Bronchial epithelial cell (primary cell): ENCODE results near the gene RNFT2. TPM values are rescaled to one million over a fixed set of nuclear protein-coding genes. Genes with fewer than 3 reads are reported as not detected.

ENCODE experiments used
- DNase-seq: peaks from one replicate; pipeline ENCODE4 v3.0.0-alpha.2; 2010; ENCODE audit warnings: low read depth
- FAIRE-seq: peaks from 2 replicates; lab custom pipeline; 2011; peaks lifted over from hg19 to GRCh38; lab: Jason Lieb, UNC
- H3K27me3 ChIP-seq: 2 replicates; pipeline ENCODE4 v1.5.1; 2011; ENCODE audit warnings: low read length; ENCODE audit not compliant: control insufficient read depth, insufficient read depth
- H3K36me3 ChIP-seq: 2 replicates; pipeline ENCODE4 v1.5.1; 2011; ENCODE audit warnings: low read length; ENCODE audit not compliant: control insufficient read depth, insufficient read depth
- H3K4me3 ChIP-seq: 2 replicates; pipeline ENCODE4 v1.5.1; 2011; ENCODE audit warnings: mild to moderate bottlenecking, low read depth, low read length, control low read depth
- total RNA-seq: library from RNA; depleted of rRNA; stranded (reverse); fragments of >200 nt; gene quantifications from 2 replicates; pipeline ENCODE4 v1.2.1, GENCODE V29; 2014
- TF ChIP-seq, protein P1 (sequence below): IDR thresholded peaks from 2 replicates; pipeline ENCODE4 v1.5.1; 2011; ENCODE audit warnings: mild to moderate bottlenecking, moderate library complexity, low read length, control low read depth, inconsistent platforms; ENCODE audit not compliant: insufficient read depth, severe bottlenecking

RNFT2 gene
- total RNA-seq, 1 donor from 2014 or later, result 0.26 TPM

DNA sequence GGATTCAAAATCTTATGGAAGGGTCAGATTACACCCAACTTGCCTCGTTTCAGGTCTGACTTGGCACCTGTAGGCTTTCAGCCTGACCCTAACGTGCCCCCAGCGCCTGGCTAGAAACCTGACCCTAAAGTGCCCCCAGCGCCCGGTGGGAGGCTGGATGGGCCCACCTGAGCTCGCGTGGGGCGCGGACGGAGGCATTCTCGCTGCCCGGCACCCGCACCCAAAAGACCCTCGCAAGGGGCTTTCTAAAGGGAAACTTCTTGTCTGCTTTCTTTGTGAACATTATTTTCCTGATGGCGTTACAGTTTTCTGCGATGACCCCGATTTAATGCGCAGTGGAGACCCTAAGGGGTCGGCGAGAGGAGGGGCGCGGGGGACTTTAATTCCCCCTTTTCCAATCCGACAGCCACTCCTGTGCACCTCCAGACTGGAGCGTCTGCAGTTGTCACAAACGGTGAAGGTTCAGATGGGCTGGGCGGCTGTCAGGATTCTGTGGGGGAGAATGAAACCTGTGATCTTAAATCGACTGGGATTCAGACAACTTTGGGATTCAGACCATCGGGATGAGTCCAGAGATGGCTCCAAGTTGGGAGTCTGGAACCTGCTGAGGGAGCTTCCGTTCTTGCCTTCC lies 143.9 kb downstream of the RNFT2 start:
- no peak for DNase-seq
- no peaks in the 10 kb centered on the region for H3K36me3 ChIP-seq
- peaks cover 20% of the 10 kb centered on the region for H3K27me3 ChIP-seq
- TF ChIP-seq, protein P1, sequence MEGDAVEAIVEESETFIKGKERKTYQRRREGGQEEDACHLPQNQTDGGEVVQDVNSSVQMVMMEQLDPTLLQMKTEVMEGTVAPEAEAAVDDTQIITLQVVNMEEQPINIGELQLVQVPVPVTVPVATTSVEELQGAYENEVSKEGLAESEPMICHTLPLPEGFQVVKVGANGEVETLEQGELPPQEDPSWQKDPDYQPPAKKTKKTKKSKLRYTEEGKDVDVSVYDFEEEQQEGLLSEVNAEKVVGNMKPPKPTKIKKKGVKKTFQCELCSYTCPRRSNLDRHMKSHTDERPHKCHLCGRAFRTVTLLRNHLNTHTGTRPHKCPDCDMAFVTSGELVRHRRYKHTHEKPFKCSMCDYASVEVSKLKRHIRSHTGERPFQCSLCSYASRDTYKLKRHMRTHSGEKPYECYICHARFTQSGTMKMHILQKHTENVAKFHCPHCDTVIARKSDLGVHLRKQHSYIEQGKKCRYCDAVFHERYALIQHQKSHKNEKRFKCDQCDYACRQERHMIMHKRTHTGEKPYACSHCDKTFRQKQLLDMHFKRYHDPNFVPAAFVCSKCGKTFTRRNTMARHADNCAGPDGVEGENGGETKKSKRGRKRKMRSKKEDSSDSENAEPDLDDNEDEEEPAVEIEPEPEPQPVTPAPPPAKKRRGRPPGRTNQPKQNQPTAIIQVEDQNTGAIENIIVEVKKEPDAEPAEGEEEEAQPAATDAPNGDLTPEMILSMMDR, result no peak
- H3K4me3 ChIP-seq, result no peak overlapping the region
- no peak for FAIRE-seq

DNA sequence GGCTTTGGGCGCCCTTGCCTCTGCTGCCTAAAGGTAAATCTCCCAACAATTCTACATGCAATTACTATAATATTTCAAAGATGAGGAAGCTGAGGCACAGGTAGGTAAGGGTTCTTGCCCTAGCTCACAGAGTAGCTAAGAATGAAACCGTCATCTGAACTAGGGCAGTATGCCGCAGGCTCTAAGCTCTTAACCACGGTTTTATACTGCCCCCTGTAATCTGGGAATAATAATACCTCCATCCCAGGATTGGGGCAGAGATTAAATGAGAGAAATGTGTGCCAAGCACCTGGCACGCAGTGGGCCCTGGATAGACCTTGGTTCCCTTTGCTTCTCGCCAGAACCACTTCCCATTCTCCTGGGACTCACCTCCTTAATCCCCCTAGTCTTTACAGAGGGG lies 144.6 kb downstream of the RNFT2 start:
- H3K27me3 ChIP-seq, result peaks cover 20% of the 10 kb centered on the region
- FAIRE-seq (no peak), DNase-seq (peak; percentile 24)
- H3K4me3 ChIP-seq, result no peak overlapping the region
- TF ChIP-seq, protein P1, result no peak
- no peaks in the 10 kb centered on the region for H3K36me3 ChIP-seq

DNA sequence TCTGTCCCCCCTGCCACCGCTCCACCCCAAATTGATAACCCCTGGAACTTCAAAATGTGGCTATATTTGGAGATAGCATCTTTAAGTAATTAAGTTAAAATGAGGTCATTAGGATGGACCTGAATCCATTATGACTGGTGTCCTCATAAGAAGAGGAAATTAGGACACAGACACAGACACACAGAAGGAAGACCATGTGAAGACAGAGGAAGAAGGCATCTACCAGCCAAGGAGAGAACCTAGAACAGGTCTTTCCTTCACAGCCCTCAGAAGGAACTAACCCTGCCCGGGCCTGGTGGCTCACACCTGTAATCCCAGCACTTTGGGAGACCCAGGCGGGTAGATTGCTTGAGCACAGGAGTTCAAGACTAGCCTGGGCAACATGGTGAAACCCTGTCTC lies 146.8 kb downstream of the RNFT2 start:
- Histone ChIP-seq H3K27me3 (peaks cover 18% of the 10 kb centered on the region), H3K36me3 (no peaks in the 10 kb centered on the region), H3K4me3 (no peak overlapping the region)
- no peak for FAIRE-seq
- no peak for DNase-seq
- TF ChIP-seq, protein P1, result no peak

DNA sequence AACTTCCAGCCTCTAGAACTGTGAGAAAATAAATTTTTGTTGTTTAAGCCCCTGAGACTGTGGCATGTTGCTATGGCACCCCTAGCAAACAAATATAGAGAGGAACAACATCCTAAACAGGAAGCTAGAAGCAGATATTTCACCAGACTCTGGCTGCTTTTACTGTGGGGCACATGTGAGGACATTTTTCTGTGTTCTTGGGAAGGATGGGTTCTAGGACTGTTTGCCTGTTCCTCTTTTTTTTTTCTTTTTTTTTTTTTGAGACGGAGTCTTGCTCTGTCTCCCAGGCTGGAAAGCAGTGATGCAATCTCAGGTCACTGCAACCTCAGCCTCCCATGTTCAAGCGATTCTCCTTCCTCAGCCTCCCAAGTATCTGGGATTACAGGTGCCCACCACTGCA lies 147.4 kb downstream of the RNFT2 start:
- Histone ChIP-seq H3K36me3 (no peaks in the 10 kb centered on the region), H3K27me3 (peaks cover 14% of the 10 kb centered on the region), H3K4me3 (no peak overlapping the region)
- DNase-seq (no peak), FAIRE-seq (no peak)
- TF ChIP-seq, protein P1, result no peak

DNA sequence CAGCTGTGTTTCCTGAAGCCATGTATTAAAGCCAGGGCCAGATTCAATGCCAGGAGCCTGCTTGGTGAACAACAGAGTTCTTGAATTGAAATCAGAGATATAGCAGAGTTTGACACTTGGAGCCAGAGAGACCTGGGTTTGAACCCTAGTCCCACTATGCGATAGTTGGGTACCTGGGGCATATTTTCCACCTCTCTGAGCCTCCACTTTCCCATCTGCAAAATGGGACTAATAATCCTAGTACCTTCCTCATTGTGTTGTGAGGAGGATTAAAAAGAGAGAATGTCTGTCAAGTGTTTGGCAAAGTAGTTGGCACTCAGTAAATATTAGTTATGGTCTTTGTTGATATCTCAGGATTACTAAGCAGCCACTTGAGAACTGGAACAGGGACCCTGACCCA lies 149.1 kb downstream of the RNFT2 start:
- TF ChIP-seq, protein P1, result no peak
- DNase-seq (no peak), FAIRE-seq (no peak)
- Histone ChIP-seq H3K27me3 (peaks cover 5% of the 10 kb centered on the region), H3K4me3 (no peak overlapping the region), H3K36me3 (no peaks in the 10 kb centered on the region)

DNA sequence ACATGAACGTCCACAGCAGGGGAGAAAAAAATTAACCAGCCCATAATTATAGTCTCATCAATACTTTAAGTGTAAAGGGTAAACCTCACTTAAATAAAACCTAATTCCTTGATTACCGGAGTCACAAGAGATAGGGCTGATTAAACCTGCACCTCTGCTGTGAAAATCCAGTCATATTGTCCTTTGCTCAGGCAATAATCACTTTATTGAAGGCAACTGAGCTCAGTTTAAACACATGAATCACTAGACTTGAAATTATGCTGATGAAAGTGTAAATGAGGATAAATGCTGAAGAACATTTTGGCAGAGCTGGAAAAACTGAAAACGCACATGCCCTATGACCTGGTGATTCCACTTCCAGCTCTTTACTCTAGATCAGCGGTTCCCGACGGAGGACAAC lies 149.8 kb downstream of the RNFT2 start:
- DNase-seq, result no peak
- FAIRE-seq, result no peak
- Histone ChIP-seq H3K36me3 (no peaks in the 10 kb centered on the region), H3K4me3 (no peak overlapping the region), H3K27me3 (peaks cover 1% of the 10 kb centered on the region)
- TF ChIP-seq, protein P1, result no peak
